ENCODE results near the gene HLA-DPB1. TPM values are rescaled to one million over a fixed set of nuclear protein-coding genes. Genes with fewer than 3 reads are reported as not detected.

HLA-DPB1 gene
- total RNA-seq, 1 experiment from 2014 or later: 2.7 TPM

- Histone ChIP-seq H3K9me3 (ENCODE audit: low read depth, low read length, poor library complexity, severe bottlenecking) (no peaks in the 10 kb centered on the region), H3K36me3 (ENCODE audit: insufficient read depth, low read length, poor library complexity, severe bottlenecking) (no peaks in the 10 kb centered on the region), H3K27me3 (replicated peaks; ENCODE audit: insufficient read depth, low read depth, low read length, poor library complexity) (peaks cover 16% of the 10 kb centered on the region), H3K27ac (ENCODE audit: low read depth, low read length, poor library complexity, severe bottlenecking) (no peak overlapping the region), H3K4me1 (ENCODE audit: insufficient read depth, low read length, poor library complexity, severe bottlenecking) (no peaks in the 10 kb centered on the region), H3K4me3 (ENCODE audit: low read depth, low read length, poor library complexity, severe bottlenecking) (no peak overlapping the region)
- ChIA-PET POLR2A (ENCODE audit: low non-redundant PET) (no interaction called here), CTCF (no interaction called here)
- no peak for DNase-seq (ENCODE audit: low spot score)
- no TSS peak for BruUV-seq (replicated peaks)
- no peak for TF ChIP-seq CTCF (conservative IDR thresholded peaks at IDR 0.05; ENCODE audit: low read depth, low read length)
- no peak for TF ChIP-seq EZH2 (IDR thresholded peaks at IDR 0.05; ENCODE audit: borderline replicate concordance, low read depth, low read length, poor library complexity, severe bottlenecking)
- intact Hi-C loops (cut with micrococcal nuclease; ENCODE audit: unreplicated experiment): loop anchor here (10.0 kb wide), 1 partner anchor 50 kb away; no protein-coding TSS in a partner anchor
Observed at GRCh38 chr6:33075208-33075567, 602 bp upstream of the HLA-DPB1 start.

- Histone ChIP-seq H3K27ac (ENCODE audit: low read depth, low read length, poor library complexity, severe bottlenecking) (no peak overlapping the region), H3K4me3 (ENCODE audit: low read depth, low read length, poor library complexity, severe bottlenecking) (no peak overlapping the region), H3K27me3 (replicated peaks; ENCODE audit: insufficient read depth, low read depth, low read length, poor library complexity) (peaks cover 16% of the 10 kb centered on the region), H3K36me3 (ENCODE audit: insufficient read depth, low read length, poor library complexity, severe bottlenecking) (no peaks in the 10 kb centered on the region), H3K4me1 (ENCODE audit: insufficient read depth, low read length, poor library complexity, severe bottlenecking) (no peaks in the 10 kb centered on the region), H3K9me3 (ENCODE audit: low read depth, low read length, poor library complexity, severe bottlenecking) (no peaks in the 10 kb centered on the region)
- POLR2A ChIA-PET (ENCODE audit: low non-redundant PET): interaction anchor here (0.6 kb wide), 1 partner anchor 123 kb away, joined by 4 read pairs; no protein-coding TSS in a partner anchor
- no peak for TF ChIP-seq CTCF (conservative IDR thresholded peaks at IDR 0.05; ENCODE audit: low read depth, low read length)
- TF ChIP-seq EZH2 (IDR thresholded peaks at IDR 0.05; ENCODE audit: borderline replicate concordance, low read depth, low read length, poor library complexity, severe bottlenecking): no peak
- CTCF ChIA-PET: no interaction called here
- no peak for DNase-seq (ENCODE audit: low spot score)
- intact Hi-C loops (cut with micrococcal nuclease; ENCODE audit: unreplicated experiment): loop anchor here (10.0 kb wide), 1 partner anchor 52 kb away; no protein-coding TSS in a partner anchor
- BruUV-seq (replicated peaks): no TSS peak
Observed at GRCh38 chr6:33076406-33076934, 680 bp downstream of the HLA-DPB1 start.

- no peaks in the 10 kb centered on the region for H3K9me3 ChIP-seq (ENCODE audit: low read depth, low read length, poor library complexity, severe bottlenecking)
- intact Hi-C loops (cut with micrococcal nuclease; ENCODE audit: unreplicated experiment): loop anchor here (10.0 kb wide), 1 partner anchor 53 kb away; no protein-coding TSS in a partner anchor
- no peaks in the 10 kb centered on the region for H3K36me3 ChIP-seq (ENCODE audit: insufficient read depth, low read length, poor library complexity, severe bottlenecking)
- no TSS peak for BruUV-seq (replicated peaks)
- no peak overlapping the region for H3K27ac ChIP-seq (ENCODE audit: low read depth, low read length, poor library complexity, severe bottlenecking)
- ChIA-PET POLR2A (ENCODE audit: low non-redundant PET) (no interaction called here), CTCF (no interaction called here)
- H3K4me3 ChIP-seq (ENCODE audit: low read depth, low read length, poor library complexity, severe bottlenecking): no peak overlapping the region
- DNase-seq (ENCODE audit: low spot score): no peak
- TF ChIP-seq CTCF (conservative IDR thresholded peaks at IDR 0.05; ENCODE audit: low read depth, low read length) (no peak), EZH2 (IDR thresholded peaks at IDR 0.05; ENCODE audit: borderline replicate concordance, low read depth, low read length, poor library complexity, severe bottlenecking) (no peak)
- H3K4me1 ChIP-seq (ENCODE audit: insufficient read depth, low read length, poor library complexity, severe bottlenecking): no peaks in the 10 kb centered on the region
- H3K27me3 ChIP-seq (replicated peaks; ENCODE audit: insufficient read depth, low read depth, low read length, poor library complexity): peaks cover 13% of the 10 kb centered on the region
Observed at GRCh38 chr6:33077908-33078307, 2.1 kb downstream of the HLA-DPB1 start.
